ENCODE data around the gene IL12RB1.

DNA sequence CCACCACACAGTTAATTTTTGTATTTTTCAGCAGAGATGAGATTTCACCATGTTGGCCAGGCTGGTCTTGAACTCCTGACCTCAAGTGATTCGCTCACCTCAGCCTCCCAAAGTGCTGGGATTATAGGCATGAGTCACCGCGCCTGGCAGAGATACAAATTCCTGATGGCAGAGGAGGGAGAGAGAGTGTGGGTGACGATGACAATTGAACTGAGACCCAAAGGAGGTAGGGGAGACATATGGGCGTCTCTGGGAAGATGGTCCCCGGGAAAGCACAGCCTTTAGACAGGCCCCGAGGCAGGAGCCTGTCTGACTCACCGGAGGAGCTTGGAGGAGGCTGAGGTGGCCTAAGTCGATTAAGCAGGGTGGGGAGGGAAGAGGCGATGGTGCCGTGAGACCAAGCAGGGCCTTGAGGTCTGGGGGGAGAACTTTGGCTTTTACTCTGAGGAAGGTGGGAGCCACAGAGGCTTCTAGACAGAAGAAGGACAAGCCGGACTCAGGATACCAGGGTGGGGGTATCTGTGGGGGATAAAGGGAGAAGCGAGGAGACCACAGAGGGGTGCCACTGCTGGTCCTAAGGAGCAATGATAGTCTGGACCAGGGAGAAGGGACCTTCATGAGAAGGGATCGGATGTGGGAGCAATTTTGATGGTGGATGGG, 40.5 kb downstream of the IL12RB1 start:
- TF ChIP-seq, protein P1, sequence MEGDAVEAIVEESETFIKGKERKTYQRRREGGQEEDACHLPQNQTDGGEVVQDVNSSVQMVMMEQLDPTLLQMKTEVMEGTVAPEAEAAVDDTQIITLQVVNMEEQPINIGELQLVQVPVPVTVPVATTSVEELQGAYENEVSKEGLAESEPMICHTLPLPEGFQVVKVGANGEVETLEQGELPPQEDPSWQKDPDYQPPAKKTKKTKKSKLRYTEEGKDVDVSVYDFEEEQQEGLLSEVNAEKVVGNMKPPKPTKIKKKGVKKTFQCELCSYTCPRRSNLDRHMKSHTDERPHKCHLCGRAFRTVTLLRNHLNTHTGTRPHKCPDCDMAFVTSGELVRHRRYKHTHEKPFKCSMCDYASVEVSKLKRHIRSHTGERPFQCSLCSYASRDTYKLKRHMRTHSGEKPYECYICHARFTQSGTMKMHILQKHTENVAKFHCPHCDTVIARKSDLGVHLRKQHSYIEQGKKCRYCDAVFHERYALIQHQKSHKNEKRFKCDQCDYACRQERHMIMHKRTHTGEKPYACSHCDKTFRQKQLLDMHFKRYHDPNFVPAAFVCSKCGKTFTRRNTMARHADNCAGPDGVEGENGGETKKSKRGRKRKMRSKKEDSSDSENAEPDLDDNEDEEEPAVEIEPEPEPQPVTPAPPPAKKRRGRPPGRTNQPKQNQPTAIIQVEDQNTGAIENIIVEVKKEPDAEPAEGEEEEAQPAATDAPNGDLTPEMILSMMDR (IDR thresholded peaks at IDR 0.05) = no peak
- TF ChIP-seq EP300 (IDR thresholded peaks at IDR 0.05) (no peak), POLR2A (IDR thresholded peaks at IDR 0.05) (no peak)
